Left lobe of liver (tissue), 2 donors: Measurements from ENCODE around the gene PKHD1. TPM values are rescaled to one million over a fixed set of nuclear protein-coding genes. Genes with fewer than 3 reads are reported as not detected.
A peak's percentile ranks its signal among the peaks of the same experiment; 100 is the strongest.
"Not testable (repeated sequence)": the region's sequence is repeated elsewhere in the genome, so short reads cannot be mapped to it uniquely, and the experiment has no call there.

ENCODE experiments used
- ATAC-seq: fragments of 200-7000 bp; cut with Tn5 transposase; one replicate; pipeline ENCODE4 v1.9.1; 2020; ENCODE audit warnings: mild to moderate bottlenecking, moderate library complexity
- DNase-seq: peaks from one replicate; pipeline ENCODE4 v3.0.0-alpha.2; 2020; ENCODE audit warnings: low spot score
- total RNA-seq: library from RNA; stranded (reverse); gene quantifications from one replicate; pipeline ENCODE4 v1.2.1, GENCODE V29; 2021
- donor health status: DM: no; HTN: no; CAD: no; lungs with moderate emphysema.
- donor health status: DM: no; HTN: yes; CAD: no.

PKHD1 gene
- total RNA-seq, 1 donor from 2014 or later = 3.0 TPM

DNA sequence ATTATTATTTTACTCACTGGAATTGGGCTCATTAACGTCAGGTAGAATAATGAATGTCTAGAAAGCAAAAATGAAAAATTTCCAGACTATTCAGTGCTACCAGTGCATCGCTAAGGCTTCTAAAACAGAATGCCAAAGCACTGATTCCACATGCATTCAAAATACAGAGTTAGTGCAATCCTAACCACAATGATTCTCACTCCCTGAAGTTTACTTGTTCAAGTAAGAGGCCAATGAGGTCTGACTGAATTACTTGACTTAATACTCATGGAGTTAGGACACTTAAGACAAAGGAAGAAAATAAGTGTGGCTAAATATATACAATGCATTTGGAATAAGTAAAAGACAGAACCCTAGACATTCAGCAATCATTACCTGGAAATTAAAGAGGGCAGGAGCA lies 220.5 kb downstream of the PKHD1 start:
- DNase-seq (no peak), ATAC-seq (no peak)

DNA sequence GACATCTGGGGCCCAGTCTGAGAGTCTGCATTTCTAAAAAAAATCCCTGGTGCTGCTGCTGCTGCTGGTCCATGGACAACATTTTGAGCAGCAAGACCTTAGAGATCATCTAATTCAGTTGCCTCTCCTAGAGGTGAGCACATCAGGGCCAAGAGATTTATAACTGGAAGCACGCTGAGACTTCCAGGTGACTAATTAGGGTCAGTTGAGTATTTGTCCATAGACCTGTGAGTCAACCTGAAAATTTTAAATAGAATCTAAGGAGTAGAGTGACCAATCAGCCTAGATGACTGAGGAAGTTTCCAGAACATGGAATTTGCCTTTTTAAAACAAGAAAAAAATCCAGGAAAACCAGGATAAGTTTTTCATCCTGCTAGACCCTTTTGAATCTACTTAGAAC lies 221.4 kb downstream of the PKHD1 start:
- ATAC-seq = no peak
- DNase-seq = no peak

DNA sequence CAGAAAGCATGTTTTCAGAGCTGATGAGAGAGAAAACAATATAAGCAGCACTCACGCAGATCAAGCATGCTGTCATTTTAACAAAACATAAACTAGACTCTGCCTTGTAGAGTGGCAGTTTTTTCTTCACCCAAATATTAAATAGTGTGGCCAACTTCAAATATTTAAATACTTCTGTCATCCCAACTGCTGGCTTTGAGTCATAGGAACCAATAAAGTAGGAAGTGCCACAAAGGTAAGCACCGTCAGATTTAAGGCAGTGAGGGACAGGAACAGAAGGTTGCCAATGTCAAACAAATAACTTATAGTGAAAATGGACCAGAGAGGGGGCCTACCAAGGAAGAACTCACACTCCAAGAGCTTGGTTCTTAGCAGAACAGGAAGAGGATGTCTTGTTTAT lies 222.2 kb downstream of the PKHD1 start:
- no peak for ATAC-seq
- no peak for DNase-seq

DNA sequence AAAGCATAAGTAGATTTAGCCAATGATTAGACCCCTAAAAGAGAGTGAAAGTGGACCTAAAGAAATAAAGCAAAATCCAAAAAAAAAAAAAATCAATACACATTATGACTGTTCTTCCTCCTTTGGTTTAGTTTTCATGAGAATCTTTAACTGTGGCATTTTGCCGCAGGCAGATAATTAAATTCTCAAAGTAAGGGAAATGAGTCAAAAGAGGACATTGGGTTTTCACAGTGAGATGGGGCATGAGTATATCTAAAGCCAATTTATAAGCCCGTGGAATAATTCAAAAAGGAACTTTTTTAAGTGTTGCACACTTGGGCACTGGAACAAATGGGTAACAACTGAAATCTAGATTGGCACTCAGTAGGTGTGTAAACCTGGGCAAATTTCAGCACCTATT lies 230.3 kb downstream of the PKHD1 start:
- DNase-seq (no peak), ATAC-seq (no peak)

DNA sequence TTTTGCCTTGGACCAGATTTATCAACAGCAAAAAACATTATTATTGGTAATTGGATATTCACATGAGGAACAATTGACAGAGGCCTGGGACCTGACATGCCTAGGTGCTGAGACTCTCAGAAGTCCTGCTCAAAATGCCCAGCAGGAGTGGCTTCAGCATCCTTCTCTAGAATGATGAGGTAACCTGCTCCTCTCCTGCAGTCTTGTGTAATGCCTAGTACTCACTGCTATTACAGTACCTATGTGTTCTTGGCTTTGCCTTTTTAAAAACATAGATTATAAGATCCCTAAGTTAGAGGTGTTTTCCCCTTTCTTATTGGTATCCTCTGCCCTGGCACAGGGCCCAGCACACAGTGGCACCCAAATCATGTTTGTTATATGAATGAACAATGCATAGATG lies 230.9 kb downstream of the PKHD1 start:
- ATAC-seq (no peak), DNase-seq (no peak)

DNA sequence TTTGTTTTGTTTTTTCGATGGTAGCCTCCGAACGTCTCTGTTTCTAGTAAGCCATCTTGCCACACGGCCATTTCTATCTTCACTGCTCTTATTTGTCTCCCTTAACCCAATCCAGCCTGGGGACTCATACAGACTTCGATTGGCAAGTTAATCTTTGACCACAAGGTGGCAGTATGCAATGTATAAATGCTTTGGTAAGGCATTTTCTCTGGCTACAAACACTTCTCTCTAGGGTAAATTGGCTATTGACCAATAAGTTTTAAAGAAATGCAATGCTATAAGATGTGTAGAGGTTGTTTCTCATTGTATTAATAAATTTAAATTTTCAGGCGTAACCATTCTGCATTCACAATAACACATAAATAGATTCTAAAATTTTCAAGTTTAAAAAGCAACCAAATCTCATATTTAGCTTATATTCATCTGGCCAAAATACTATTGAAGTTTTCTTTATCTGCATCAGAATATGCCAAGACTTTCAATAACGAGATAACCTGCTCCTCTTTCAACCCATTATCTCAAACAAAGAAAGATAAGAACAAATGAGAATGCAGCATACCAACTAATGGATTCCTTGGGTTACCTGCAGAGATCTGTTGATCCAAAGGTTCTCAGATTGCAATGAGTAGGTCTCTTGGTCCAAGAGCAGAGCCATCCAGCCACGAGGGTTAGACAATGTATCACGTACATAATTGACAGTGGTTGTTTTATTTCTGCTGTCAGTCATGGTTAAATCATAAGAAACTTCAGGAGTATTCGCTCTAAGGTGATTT lies 231.9 kb downstream of the PKHD1 start:
- ATAC-seq = peak; percentile 86
- no peak for DNase-seq

DNA sequence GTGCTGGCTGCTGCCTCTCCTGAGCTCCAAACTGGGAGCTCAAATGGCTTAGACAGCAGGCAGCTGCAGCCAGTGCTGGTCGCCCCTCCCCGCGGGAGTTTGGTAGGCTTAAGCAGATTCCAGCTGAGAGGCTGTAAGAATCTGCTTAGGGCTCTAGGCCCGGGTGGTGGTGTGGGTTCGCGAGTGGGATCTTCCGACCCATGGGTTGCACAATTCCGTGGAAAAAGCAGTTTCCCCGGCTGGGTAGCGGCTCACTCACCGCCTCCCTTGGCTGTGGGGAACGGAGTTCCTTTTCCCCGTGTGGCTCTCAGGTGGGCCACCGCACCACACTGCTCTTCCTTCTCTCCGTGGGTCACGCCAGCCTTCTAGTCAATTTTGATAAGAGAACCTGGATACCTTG lies 232.5 kb downstream of the PKHD1 start:
- DNase-seq (no peak), ATAC-seq (no peak)

DNA sequence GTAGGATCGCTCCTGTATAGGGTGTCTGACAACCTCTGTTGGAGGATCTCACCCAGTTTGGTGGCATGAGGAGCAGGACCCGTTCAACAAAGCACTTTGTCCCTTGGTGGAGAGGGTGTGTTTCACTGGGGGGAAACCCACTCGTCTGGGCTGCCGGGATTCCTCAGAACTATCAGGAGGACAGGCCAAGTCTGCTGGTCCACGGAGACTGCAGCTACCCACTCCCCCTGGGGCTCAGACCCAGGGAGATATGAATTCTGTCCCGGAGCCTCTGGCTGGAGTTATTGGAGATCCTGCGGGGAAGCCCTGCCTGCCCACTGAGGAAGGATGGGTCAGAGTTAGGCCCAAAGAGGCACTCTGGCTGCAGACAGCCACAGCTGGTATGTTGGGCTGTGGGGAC lies 233.1 kb downstream of the PKHD1 start:
- DNase-seq (no peak), ATAC-seq (no peak)

DNA sequence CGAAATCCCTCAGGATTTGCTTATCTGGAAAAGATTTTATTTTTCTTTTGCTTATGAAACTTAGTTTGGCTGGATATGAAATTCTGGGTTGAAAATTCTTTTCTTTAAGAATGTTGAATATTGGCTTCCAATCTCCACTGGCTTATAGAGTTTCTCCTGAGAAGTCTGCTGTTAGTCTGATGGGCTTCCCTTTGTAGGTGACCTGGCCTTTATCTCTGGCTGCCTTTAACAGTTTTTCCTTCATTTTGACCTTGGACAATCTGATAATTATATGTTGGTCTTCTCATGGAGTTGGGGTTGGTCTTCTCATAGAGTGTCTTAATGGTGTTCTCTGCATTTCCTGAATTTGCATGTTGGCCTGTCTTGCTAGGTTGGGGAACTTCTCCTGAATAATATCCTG lies 234.3 kb downstream of the PKHD1 start:
- not testable (repeated sequence) for DNase-seq, ATAC-seq

DNA sequence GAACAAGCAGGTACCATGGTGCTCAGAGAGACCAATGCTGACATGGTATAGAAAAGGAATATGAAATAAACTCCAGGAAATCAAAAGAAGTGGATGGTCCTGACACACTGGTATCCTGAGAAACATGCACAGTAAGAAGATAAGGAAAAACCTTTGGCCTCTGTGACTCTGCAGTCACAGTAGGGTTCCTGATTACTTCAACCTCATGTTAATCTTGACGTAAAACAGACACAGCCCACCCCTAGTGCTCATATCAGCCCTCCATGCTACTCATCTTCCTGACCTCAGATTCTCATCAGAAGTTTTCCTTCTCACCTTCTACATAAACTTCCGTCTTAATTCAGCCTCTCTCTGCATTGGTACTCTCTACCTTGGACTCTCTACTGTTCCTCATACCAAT lies 240.9 kb downstream of the PKHD1 start:
- no peak for DNase-seq

DNA sequence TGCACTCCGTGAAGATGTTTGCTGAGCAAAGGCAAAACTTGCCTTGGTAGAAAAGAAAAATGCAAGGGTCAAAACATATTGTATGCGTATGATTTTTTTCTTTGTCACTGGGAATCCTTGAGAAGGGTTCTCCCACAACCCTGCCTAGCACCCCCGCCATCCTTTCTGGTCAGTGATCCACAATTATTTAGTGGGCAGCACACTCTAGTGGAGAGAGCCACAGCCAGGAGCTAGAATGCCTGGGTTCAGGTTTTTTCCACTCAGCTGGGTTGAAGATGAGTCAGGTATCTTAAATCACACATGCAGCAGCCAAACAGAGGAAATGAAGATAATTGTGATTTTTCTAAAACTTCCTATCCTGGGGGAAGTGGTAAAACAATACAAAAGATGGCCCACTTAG lies 243.1 kb downstream of the PKHD1 start:
- DNase-seq (no peak), ATAC-seq (peak; percentile 81)

More for the DNA sequence above, 240.9 kb downstream of the PKHD1 start:
- no peak for ATAC-seq

DNA sequence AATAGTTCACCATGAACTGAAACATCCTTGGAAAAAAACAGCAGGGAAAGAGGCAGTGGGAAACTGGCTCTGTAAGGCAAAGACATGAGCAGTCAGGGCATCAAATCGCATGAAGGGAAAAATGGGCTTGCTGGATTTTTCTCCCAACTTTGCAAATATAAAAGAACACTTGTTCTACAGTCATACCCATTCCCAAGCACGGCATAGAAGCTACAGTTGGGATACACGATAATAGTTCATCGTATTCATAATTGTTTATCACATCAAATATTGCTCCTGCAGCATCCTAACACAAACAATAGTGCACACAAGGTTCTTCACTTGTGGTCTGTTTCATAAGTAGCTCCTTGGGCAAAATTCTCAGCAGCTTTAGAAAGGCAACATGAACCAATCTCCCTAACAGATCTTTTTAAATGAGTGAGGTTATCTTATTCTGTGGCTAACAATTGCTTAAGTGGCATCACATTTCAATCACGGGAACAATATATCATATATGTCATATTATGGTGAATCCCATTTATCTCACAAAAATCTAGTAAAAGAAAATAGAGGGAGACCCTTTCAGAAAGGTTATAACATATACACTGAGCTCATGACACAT lies 243.9 kb downstream of the PKHD1 start:
- DNase-seq = no peak
- no peak for ATAC-seq

DNA sequence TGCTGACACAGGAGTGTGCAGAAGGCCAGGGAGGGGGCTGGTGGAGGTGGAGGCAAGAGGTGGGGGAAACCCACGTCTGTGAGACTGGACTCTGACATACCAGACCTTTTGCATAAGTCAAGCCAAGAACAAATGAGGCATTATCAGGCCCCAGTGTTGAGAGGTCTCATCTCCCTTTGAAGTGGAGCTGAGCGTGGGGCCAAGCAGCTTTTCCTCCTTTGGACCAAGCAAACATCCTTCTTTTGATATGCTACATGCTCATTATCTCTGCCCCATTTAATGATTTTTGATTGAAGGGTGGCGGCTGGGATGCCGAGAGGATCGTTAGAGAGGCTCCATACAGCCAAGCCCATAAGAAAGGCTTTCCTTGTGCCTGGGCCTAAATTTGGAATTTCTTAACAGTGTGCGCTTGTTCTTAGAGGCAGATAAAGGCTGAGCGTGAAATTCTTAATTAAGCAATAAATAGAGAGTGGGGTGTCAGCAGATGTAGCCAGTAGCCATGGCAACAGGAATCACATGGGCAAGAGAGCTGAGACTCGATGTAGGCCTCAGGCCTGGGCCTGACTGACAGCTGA lies 244.5 kb downstream of the PKHD1 start:
- DNase-seq = no peak
- ATAC-seq = no peak

DNA sequence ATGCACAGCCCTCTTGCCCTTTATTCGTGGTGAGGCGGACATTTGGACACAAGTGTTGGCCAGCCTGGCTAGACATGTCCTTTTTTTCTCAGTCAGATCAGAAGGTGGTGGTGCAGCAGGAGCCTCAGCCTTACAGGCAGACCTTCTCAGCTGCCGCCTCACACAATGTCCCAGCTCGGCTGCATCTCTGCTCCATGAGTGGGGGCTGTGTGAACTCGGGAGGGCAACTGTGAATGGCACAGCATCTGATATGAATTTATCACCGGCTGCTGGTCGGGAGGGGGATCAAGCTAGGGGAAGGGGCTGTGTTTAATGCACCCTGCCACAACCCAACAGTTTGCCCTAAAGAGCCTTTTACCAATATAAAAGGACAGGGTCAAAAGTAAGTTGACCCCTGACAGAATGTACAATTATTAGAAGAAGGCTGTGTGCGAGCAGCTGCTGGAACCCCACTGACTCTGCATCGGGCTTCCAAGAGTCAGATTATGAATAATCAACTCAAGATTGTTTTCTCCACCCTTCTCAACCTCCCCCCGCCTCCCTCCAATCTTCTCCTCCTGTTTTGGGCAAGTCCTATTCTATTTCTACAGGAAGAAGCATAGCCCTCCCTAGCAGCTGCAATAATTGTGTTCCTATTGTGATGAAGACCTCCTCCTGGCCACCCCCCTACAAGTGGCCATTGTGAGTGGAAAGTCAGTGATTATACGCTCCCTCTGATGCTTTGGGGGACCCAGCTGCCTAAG lies 245.2 kb downstream of the PKHD1 start:
- ATAC-seq (no peak), DNase-seq (no peak)

DNA sequence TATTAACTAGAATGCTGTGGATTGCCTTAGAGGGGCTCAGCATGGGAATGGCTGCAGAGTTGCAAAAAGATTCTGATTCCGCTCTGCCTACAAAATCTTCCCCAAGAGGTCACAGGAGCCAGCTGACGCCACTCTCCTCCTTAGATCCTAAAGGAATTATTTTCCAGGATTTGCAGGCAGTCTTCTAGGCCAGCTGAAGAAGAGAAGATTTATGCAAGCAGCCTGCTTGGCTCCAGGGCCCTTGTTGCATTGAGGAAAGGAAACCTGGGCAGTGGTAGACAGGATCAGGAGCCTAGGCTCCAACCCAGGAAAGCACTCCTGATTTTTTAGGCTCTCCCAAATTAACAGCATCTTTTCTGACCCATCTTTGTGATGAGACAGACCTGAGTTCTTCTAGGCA lies 245.8 kb downstream of the PKHD1 start:
- ATAC-seq (no peak), DNase-seq (no peak)

DNA sequence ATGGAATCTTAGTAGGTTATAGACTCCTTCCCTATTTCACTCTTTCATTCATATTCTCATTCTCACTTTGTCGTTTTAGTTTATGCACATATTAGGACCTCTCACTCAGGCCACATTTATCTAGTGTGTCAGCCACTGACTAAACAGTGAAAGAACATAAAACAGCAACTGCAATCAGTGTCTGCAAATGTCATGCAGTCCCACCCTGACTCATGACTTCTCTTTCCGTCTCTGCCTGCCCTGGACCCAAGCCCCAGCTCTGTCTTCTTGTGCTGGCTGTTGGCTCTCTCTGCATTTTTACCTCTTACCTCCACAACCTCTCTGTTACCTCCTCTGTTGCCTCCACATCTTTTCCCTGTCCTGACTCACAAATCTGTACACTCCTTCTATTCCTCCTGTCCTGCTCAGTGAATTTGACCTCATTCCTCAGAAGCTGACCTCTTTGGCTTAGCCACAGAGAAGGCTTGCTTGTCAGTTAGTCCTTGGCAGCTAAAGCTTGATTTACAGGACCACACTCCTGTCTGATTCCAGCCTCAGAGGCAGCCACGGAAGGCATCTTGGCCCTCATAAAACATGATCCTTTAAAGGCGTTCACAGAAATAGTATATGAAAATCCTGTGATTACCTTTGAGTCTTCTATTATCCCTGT lies 247.6 kb downstream of the PKHD1 start:
- DNase-seq (no peak), ATAC-seq (no peak)

DNA sequence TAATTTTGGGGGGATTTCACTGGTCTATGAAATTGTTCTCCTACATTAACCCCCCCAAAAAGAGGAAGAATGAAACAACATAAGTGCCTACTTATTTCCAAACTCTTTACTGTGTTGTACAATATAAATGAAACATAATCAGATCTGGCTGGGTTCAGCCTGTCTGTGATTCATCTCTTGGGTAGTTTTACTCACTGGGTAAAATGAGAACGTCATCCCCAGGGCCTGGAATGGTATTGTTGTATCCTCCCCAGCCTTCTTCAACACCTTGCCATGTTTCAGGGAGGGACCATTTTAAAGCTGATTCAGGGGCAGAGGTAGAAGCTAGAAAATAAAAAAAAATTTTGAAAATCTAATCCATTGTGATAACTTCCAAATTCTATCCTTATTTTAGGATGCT lies 256.7 kb downstream of the PKHD1 start:
- ATAC-seq = no peak
- no peak for DNase-seq

DNA sequence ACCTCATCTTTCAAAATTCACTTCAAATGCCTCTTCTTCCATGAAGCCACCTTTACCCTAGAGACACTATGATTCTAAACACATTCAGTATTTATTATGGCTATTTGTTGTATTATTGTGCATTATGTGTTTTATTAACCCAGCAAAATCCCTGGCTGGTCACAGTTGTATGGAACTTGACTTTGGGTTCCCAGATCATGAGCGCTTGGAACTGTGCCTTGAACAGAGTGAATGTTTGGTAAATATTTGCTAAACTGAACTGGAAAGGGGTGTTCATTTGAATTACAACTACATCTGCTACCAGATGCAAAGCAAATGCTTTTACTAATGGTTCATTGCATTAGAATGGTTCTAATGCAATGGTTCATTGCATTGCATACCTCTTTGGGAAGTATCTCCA lies 259.8 kb downstream of the PKHD1 start:
- ATAC-seq (peak; percentile 97), DNase-seq (peak; percentile 55)

DNA sequence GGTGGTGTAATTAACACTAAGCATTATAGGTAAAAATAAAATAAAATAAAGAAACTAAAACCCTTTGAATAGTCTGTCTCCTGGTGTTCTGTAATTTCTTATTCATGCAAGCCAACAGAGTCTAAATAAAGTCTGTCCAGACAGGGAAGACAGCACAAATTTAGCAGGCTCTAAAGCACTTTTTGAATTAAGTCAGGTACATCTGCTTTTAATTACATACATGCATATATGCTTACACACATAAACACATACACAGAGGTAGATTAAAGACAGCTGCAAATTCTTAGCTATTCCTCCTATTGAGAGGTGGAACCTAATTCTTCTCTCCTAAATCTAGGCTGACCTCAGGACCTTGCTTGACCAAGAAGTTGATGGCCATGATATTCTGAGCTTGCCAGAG lies 262.5 kb downstream of the PKHD1 start:
- ATAC-seq = no peak

DNA sequence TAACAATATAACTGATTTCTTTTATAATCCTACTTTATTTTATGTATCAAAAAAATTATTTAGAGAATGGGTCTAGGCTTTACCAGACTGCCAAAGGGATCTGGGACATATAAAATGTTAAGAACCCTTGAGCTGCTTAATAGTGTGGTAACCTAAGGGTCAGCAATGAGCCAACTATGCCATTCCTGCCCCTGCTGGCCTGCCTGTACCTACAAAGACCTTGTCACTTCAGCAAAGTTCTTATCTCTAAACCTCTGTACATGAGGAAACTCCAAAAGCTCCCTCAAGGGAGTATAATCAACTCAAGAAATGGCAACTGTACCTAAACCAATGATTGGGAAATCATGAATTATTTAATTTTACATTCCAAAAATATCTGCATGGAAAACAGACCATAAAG lies 266.9 kb downstream of the PKHD1 start:
- DNase-seq = no peak
- no peak for ATAC-seq

More for the DNA sequence above, 262.5 kb downstream of the PKHD1 start:
- DNase-seq = no peak

DNA sequence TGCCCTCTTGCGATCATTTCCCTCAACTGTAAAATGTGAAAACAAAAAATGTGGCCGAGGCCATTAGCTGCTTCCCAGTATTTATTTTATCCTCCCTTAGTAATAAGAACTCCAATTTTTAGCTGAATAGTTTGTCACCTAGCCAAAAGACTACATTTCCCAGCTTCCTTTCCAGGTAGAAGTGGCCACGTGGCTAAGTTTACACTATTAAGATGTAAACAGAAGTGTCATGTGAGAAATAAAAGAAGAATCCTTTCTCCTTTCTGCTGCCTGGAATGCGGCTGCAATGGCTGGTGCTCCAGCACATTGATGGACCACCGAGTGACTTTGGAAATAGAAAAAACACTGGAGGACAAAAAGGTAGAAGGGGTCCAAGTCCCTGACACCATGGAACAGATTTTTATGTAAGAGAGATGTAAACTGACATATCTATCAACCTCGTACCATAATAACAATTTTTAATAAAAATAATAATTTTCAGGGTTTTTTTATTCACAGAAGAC lies 268.8 kb downstream of the PKHD1 start:
- DNase-seq (no peak), ATAC-seq (no peak)
